ENCODE data around the gene FOXA2. TPM values are rescaled to one million over a fixed set of nuclear protein-coding genes. Genes with fewer than 3 reads are reported as not detected.
"Not testable (repeated sequence)": the region's sequence is repeated elsewhere in the genome, so short reads cannot be mapped to it uniquely, and the experiment has no call there.

FOXA2 gene
- total RNA-seq, 2 donors from 2014 or later, result 42.5 to 63.3 TPM

GRCh38 chr20:22556565-22557056, 27.8 kb downstream of the FOXA2 start:
- H3K4me3 ChIP-seq, result no peak overlapping the region
- no peaks in the 10 kb centered on the region for H3K4me1 ChIP-seq
- ATAC-seq (no peak), DNase-seq (no peak)
- H3K27ac ChIP-seq, result no peak overlapping the region
- TF ChIP-seq POLR2A (IDR thresholded peaks at IDR 0.05), result no peak
- no peak for TF ChIP-seq CTCF (IDR thresholded peaks at IDR 0.05)
- intact Hi-C loops (cut with DNase I), result no loop called here
- H3K27me3 ChIP-seq, result no peaks in the 10 kb centered on the region
- H3K36me3 ChIP-seq (replicated peaks in 1 of 2; ENCODE audit: insufficient read depth in 1 of 2, low read depth in 2 of 2), result no peaks in the 10 kb centered on the region
- H3K9me3 ChIP-seq, result no peaks in the 10 kb centered on the region
- WGBS, 2 donors, result 54 to 55% methylated on average over 8 of the region's 8 CpGs

- ATAC-seq (no peak), DNase-seq (no peak)
- TF ChIP-seq CTCF (IDR thresholded peaks at IDR 0.05) (no peak), POLR2A (IDR thresholded peaks at IDR 0.05) (no peak)
- no peaks in the 10 kb centered on the region for H3K4me1 ChIP-seq
- H3K4me3 ChIP-seq, result no peak overlapping the region
- H3K9me3 ChIP-seq, result no peaks in the 10 kb centered on the region
- intact Hi-C loops (cut with DNase I), result no loop called here
- WGBS, 2 donors, result 67 to 73% methylated on average over 5 of the region's 5 CpGs
- H3K27ac ChIP-seq, result no peak overlapping the region
- no peaks in the 10 kb centered on the region for H3K27me3 ChIP-seq
- no peaks in the 10 kb centered on the region for H3K36me3 ChIP-seq (replicated peaks in 1 of 2; ENCODE audit: insufficient read depth in 1 of 2, low read depth in 2 of 2)
Measured at GRCh38 chr20:22555791-22556564, 28.4 kb downstream of the FOXA2 start.

GRCh38 chr20:22554391-22554790, 30.0 kb downstream of the FOXA2 start:
- intact Hi-C loops (cut with DNase I), result no loop called here
- no peaks in the 10 kb centered on the region for H3K9me3 ChIP-seq
- DNase-seq (no peak), ATAC-seq (no peak)
- TF ChIP-seq CTCF (IDR thresholded peaks at IDR 0.05) (no peak), POLR2A (IDR thresholded peaks at IDR 0.05) (no peak)
- H3K36me3 ChIP-seq (replicated peaks in 1 of 2; ENCODE audit: insufficient read depth in 1 of 2, low read depth in 2 of 2), result no peaks in the 10 kb centered on the region
- H3K4me3 ChIP-seq, result no peak overlapping the region
- H3K4me1 ChIP-seq, result no peaks in the 10 kb centered on the region
- 94 to 98% methylated on average over 2 of the region's 2 CpGs for WGBS, 2 donors
- H3K27ac ChIP-seq, result no peak overlapping the region
- no peaks in the 10 kb centered on the region for H3K27me3 ChIP-seq

GRCh38 chr20:22550514-22550913, 33.9 kb downstream of the FOXA2 start:
- ATAC-seq; H3K27ac ChIP-seq; DNase-seq; intact Hi-C loops (cut with DNase I); H3K27me3 ChIP-seq; H3K4me3 ChIP-seq; H3K36me3 ChIP-seq (replicated peaks in 1 of 2; ENCODE audit: insufficient read depth in 1 of 2, low read depth in 2 of 2); H3K9me3 ChIP-seq; H3K4me1 ChIP-seq: not testable (repeated sequence)
- 93 to 95% methylated on average over 4 of the region's 4 CpGs for WGBS, 2 donors

- H3K9me3 ChIP-seq, result no peaks in the 10 kb centered on the region
- TF ChIP-seq POLR2A (IDR thresholded peaks at IDR 0.05) (no peak), CTCF (IDR thresholded peaks at IDR 0.05) (no peak)
- H3K36me3 ChIP-seq (replicated peaks in 1 of 2; ENCODE audit: insufficient read depth in 1 of 2, low read depth in 2 of 2), result no peaks in the 10 kb centered on the region
- ATAC-seq, result no peak
- H3K4me3 ChIP-seq, result no peak overlapping the region
- intact Hi-C loops (cut with DNase I), result no loop called here
- H3K4me1 ChIP-seq, result no peaks in the 10 kb centered on the region
- no peak overlapping the region for H3K27ac ChIP-seq
- WGBS, 2 donors, result 49 to 57% methylated on average over 4 of the region's 4 CpGs
- DNase-seq, result no peak
- no peaks in the 10 kb centered on the region for H3K27me3 ChIP-seq
Measured at GRCh38 chr20:22548040-22548439, 36.3 kb downstream of the FOXA2 start.
